CD4-positive, alpha-beta memory T cell (primary cell): ENCODE measurements around the gene PDE8A. TPM values are rescaled to one million over a fixed set of nuclear protein-coding genes. Genes with fewer than 3 reads are reported as not detected.
A peak's percentile ranks its signal among the peaks of the same experiment; 100 is the strongest.

Source experiments
- CTCF ChIA-PET: fragments of 350-600 bp; sonication (Branson Sonifier 250); formaldehyde crosslinking; loops from one replicate; lab custom pipeline; 2021; ENCODE audit warnings: inconsistent platforms; ENCODE audit not compliant: partially characterized antibody; lab: Charles Lee
- POLR2A ChIA-PET: fragments of 350-600 bp; sonication (Branson Sonifier 250); formaldehyde crosslinking; loops from one replicate; lab custom pipeline; 2021; ENCODE audit not compliant: partially characterized antibody; lab: Charles Lee
- DNase-seq, 5 donors: peaks; one replicate each; pipeline versions ENCODE4 v3.0.0 to v3.0.0-alpha.2; 2020 to 2022; ENCODE audit warnings: mixed read lengths in 1 of 5
- H3K27ac ChIP-seq: one replicate; pipeline ENCODE4 v1.7.0; 2013; ENCODE audit warnings: low read depth, low read length
- H3K27me3 ChIP-seq: 2 replicates; pipeline ENCODE4 v1.7.0; 2013; ENCODE audit warnings: mild to moderate bottlenecking, low read length, moderate library complexity; ENCODE audit not compliant: insufficient read depth
- H3K36me3 ChIP-seq: 2 replicates; pipeline ENCODE4 v1.7.0; 2013; ENCODE audit warnings: mild to moderate bottlenecking, low read length, moderate library complexity; ENCODE audit not compliant: insufficient read depth
- H3K4me1 ChIP-seq: 2 replicates; pipeline ENCODE4 v1.7.0; 2013; ENCODE audit warnings: mild to moderate bottlenecking, low read length, moderate library complexity; ENCODE audit not compliant: insufficient read depth
- H3K4me3 ChIP-seq, 2 donors: one replicate each; pipeline ENCODE4 v1.7.0; 2013; ENCODE audit warnings: low read length in 2 of 2, mild to moderate bottlenecking in 1 of 2
- H3K9me3 ChIP-seq, 2 donors: one replicate each; pipeline ENCODE4 v1.7.0; 2013; ENCODE audit warnings: low read length in 2 of 2, control low read depth in 1 of 2; ENCODE audit not compliant: control insufficient read depth in 1 of 2
- H3K27ac Mint-ChIP-seq, 7 donors: one replicate each; pipeline ENCODE4 v1.8.0; 2020 to 2021; ENCODE audit warnings: mixed read lengths in 7 of 7, mild to moderate bottlenecking in 6 of 7, inconsistent platforms in 3 of 7, moderate library complexity in 3 of 7
- H3K27me3 Mint-ChIP-seq, 2 donors: one replicate each; pipeline ENCODE4 v1.8.0; 2020 to 2021; ENCODE audit warnings: mixed read lengths in 2 of 2
- H3K36me3 Mint-ChIP-seq, 2 donors: one replicate each; pipeline ENCODE4 v1.8.0; 2020 to 2021; ENCODE audit warnings: mixed read lengths in 2 of 2, inconsistent platforms in 1 of 2, mild to moderate bottlenecking in 1 of 2
- H3K4me1 Mint-ChIP-seq, 4 donors: one replicate each; pipeline ENCODE4 v1.8.0; 2020 to 2021; ENCODE audit warnings: mixed read lengths in 4 of 4, mild to moderate bottlenecking in 1 of 4
- H3K4me3 Mint-ChIP-seq, 8 donors: one replicate each; pipeline ENCODE4 v1.8.0; 2020 to 2021; ENCODE audit warnings: mixed read lengths in 8 of 8, mild to moderate bottlenecking in 7 of 8, moderate library complexity in 6 of 8, inconsistent platforms in 3 of 8
- H3K9me3 Mint-ChIP-seq, 8 donors: one replicate each; pipeline ENCODE4 v1.8.0; 2020 to 2021; ENCODE audit warnings: mixed read lengths in 8 of 8, mild to moderate bottlenecking in 5 of 8, inconsistent platforms in 3 of 8, moderate library complexity in 1 of 8
- intact Hi-C: fragments of 100-400 bp; cut with micrococcal nuclease; formaldehyde crosslinking; loops from one replicate; pipeline ENCODE4 v1.15.1; 2023
- polyA plus RNA-seq, 2 donors: library from polyadenylated mRNA; unstranded; fragments of 300-500 nt; fragmentation: Illumina TruSeq; gene quantifications; one replicate each; pipeline ENCODE4 v1.2.3, GENCODE V29; 2021
- total RNA-seq, 2 experiments: library from RNA; stranded (reverse); gene quantifications; one replicate each; pipeline ENCODE4 v1.2.3, GENCODE V29; 2021

Gene PDE8A
- total and polyA plus RNA-seq, 4 experiments from 2014 or later, result 1.9 to 41.3 (median 22.4) TPM

DNA sequence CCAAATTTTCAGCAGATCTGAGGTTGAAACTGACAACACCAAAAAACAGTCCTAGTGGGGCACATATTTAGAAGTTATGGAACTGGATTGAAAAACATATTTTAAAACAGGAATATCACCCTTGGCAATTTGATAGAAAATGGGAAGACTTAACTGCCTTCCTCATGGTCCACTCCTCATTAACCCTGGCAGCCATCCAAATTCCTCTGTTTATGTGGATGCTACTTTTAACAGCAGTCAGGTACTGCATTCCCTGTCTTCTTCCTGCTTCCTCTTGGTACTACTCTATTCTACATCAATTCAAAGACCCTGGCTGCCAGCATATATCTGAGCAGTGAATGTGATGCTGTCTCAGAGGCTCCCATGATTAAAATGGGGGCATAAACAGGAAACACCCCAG is 54.3 kb downstream of the PDE8A start:
- Mint-ChIP-seq H3K9me3 (no peaks in the 10 kb centered on the region), H3K27me3 (no peaks in the 10 kb centered on the region), H3K27ac (peak overlapping the region in 2 of 7 donors; percentile 2 to 16), H3K36me3 (no peaks in the 10 kb centered on the region), H3K4me3 (no peak overlapping the region), H3K4me1 (peaks cover 34 to 48% (median 43%) of the 10 kb centered on the region in 4 donors)
- ChIA-PET CTCF (no interaction called here), POLR2A (no interaction called here)
- intact Hi-C loops, result no loop called here
- Histone ChIP-seq H3K9me3 (no peaks in the 10 kb centered on the region), H3K27me3 (no peaks in the 10 kb centered on the region), H3K4me3 (no peak overlapping the region), H3K27ac (no peak overlapping the region), H3K36me3 (no peaks in the 10 kb centered on the region), H3K4me1 (peaks cover 28% of the 10 kb centered on the region)
- no peak for DNase-seq

DNA sequence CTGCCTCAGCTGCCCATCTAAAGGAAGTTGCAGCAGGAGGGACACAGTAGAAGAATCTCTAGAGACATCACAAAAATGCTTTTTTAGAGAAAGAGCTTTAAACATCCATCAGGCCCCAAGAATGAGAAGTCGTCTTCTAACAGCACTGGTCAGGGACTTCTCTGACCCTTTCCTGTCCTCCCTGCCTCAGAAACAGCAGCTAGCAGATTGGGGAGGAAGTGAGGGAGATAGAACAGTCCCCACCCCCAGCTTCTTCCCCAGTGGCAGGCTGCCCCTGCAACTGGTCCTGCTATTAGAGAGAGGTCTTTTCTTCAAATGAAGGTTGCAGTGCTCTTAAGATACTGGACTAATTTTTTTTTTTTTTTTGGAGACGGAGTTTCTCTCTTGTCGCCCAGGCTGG is 55.1 kb downstream of the PDE8A start:
- H3K36me3 Mint-ChIP-seq, result no peaks in the 10 kb centered on the region
- no peak overlapping the region for H3K4me3 Mint-ChIP-seq

DNA sequence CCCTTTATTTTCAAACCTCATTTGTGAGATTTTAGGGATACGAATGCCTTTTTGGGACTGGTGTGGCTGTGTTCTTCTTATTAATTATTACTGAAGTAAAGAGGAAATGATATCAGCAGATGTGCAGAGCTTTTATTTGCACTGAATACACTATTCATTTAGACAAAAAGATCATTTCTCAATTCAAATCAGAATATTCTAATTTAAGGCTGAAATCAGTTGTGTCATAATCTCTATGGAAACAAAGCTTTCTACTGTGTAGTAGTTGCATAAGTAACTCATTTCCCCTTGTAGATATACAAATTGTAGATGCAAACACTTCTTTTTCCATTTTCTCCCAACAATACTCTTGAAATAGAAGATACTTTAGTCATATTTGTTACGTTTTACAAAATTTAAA is 56.0 kb downstream of the PDE8A start:
- H3K27ac Mint-ChIP-seq, result peak overlapping the region in 2 of 7 donors; percentile 2 to 29

More for the DNA sequence above, 55.1 kb downstream of the PDE8A start:
- no peak for DNase-seq
- Histone ChIP-seq H3K4me3 (no peak overlapping the region), H3K27me3 (no peaks in the 10 kb centered on the region), H3K4me1 (peaks cover 21% of the 10 kb centered on the region), H3K9me3 (no peaks in the 10 kb centered on the region), H3K27ac (no peak overlapping the region), H3K36me3 (no peaks in the 10 kb centered on the region)
- ChIA-PET CTCF (no interaction called here), POLR2A (no interaction called here)
- Mint-ChIP-seq H3K4me1 (peaks cover 27 to 40% (median 37%) of the 10 kb centered on the region in 4 donors), H3K27me3 (no peaks in the 10 kb centered on the region), H3K27ac (peak overlapping the region in 3 of 7 donors; percentile 12 to 43 (median 23)), H3K9me3 (no peaks in the 10 kb centered on the region)
- intact Hi-C loops, result no loop called here

DNA sequence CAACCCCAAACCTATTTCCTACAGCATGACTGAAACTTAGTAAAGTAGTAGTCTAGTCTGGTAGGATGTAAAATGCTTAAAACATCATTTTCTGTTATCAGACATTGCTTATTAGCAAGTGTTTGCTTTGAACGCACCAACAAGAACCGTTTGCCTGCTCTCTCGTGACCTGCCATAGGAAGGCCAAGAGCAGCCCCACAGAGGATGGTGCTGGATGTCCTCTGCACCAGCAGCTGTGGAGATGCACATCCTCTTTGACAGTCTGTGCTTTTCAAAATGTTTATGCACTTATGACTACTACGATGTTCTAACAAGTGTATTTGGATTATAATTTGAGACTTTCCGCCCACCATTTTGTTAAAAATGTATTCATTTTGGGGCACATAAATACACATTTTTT is 59.6 kb downstream of the PDE8A start:
- Mint-ChIP-seq H3K36me3 (no peaks in the 10 kb centered on the region), H3K27me3 (no peaks in the 10 kb centered on the region), H3K9me3 (no peaks in the 10 kb centered on the region), H3K4me1 (peaks cover 20 to 33% (median 25%) of the 10 kb centered on the region in 4 donors), H3K4me3 (no peak overlapping the region), H3K27ac (no peak overlapping the region)
- DNase-seq, result no peak
- ChIA-PET POLR2A (no interaction called here), CTCF (no interaction called here)
- Histone ChIP-seq H3K36me3 (no peaks in the 10 kb centered on the region), H3K9me3 (no peaks in the 10 kb centered on the region), H3K4me3 (no peak overlapping the region), H3K27ac (no peak overlapping the region), H3K4me1 (peaks cover 5% of the 10 kb centered on the region), H3K27me3 (no peaks in the 10 kb centered on the region)
- intact Hi-C loops, result no loop called here

More for the DNA sequence above, 56.0 kb downstream of the PDE8A start:
- Mint-ChIP-seq H3K36me3 (no peaks in the 10 kb centered on the region), H3K4me1 (peaks cover 23 to 34% (median 32%) of the 10 kb centered on the region in 4 donors), H3K9me3 (no peaks in the 10 kb centered on the region), H3K27me3 (no peaks in the 10 kb centered on the region), H3K4me3 (no peak overlapping the region)
- Histone ChIP-seq H3K4me1 (peaks cover 12% of the 10 kb centered on the region), H3K27ac (no peak overlapping the region), H3K36me3 (no peaks in the 10 kb centered on the region), H3K27me3 (no peaks in the 10 kb centered on the region), H3K4me3 (no peak overlapping the region), H3K9me3 (no peaks in the 10 kb centered on the region)
- CTCF ChIA-PET, result interaction anchor here (1.1 kb wide), 1 partner anchor 109 kb away, joined by 3 read pairs; no protein-coding TSS in a partner anchor
- no peak for DNase-seq
- intact Hi-C loops, result no loop called here
- POLR2A ChIA-PET, result no interaction called here

DNA sequence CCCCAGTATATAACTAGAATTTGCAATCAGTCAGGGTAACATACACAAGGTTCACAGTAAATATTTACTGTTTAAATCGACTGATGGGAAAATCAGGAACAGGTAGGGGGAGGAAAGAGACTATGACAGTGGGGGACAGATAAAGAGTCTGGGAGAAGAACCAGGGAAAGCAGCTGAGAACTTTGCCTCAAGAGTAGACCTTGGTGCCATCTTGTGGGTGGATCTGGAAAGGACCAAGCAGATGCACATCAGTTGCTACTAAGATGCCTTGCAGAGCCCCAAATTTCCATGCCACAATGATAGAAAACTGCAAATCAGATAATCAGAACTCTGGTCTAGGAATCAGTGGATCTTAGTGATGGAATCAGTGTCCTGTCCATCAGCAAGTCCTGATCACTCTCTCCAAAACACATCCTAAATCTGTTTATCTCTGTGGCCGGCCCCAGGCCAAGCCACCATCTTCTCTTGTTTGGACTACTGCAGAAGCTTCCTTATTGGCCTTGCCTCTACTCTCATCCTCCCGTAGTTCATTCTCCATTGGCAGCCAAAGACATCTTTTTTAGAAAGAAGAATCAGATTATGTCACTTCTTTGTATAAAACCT is 62.7 kb downstream of the PDE8A start:
- intact Hi-C loops, result loop anchor here (1.0 kb wide), 5 partner anchors 64 to 456 kb away; no protein-coding TSS in a partner anchor
- no peak overlapping the region for H3K27ac ChIP-seq
- no peak overlapping the region for H3K4me3 ChIP-seq
- peaks cover 12 to 37% (median 21%) of the 10 kb centered on the region in 4 donors for H3K4me1 Mint-ChIP-seq
- H3K9me3 Mint-ChIP-seq, result no peaks in the 10 kb centered on the region
- no peaks in the 10 kb centered on the region for H3K36me3 ChIP-seq
- CTCF ChIA-PET, result interaction anchor here (0.7 to 3.6 kb wide), 23 partner anchors 11 to 457 kb away, joined by 3 to 46 read pairs (median 4); no protein-coding TSS in a partner anchor
- H3K27ac Mint-ChIP-seq, result peak overlapping the region in 5 of 7 donors; percentile 11 to 64 (median 50)
- no peak overlapping the region for H3K4me3 Mint-ChIP-seq
- no peaks in the 10 kb centered on the region for H3K27me3 Mint-ChIP-seq
- POLR2A ChIA-PET, result interaction anchor here (1.6 to 2.3 kb wide), 2 partner anchors 56 to 64 kb away, joined by 4 to 15 read pairs; partner anchors contain the start of gene PDE8A
- no peaks in the 10 kb centered on the region for H3K36me3 Mint-ChIP-seq
- peak; percentile 31 to 46 (median 35) for DNase-seq
- peaks cover 12% of the 10 kb centered on the region for H3K4me1 ChIP-seq
- H3K27me3 ChIP-seq, result no peaks in the 10 kb centered on the region
- H3K9me3 ChIP-seq, result no peaks in the 10 kb centered on the region

DNA sequence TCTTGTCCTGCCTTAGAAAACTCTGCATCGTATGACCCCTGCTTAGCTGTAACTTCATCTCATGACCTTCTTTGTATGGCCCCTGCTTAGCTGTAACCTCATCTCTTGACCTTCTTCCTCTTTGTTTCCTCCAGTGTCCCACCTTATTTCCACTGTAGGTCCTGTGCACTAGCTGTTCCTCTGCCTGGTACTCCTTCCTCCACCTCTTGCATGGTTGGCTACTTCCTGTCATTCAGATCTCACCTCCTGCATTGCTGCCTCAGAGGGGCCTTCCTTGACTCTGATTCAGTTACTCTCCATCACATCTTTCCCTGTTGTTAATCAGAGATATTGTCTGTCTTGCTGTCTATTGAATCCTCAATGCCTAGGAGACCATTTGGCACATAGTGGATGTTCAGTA is 63.2 kb downstream of the PDE8A start:
- POLR2A ChIA-PET, result interaction anchor here (1.6 to 2.3 kb wide), 2 partner anchors 57 to 64 kb away, joined by 4 to 15 read pairs; partner anchors contain the start of gene PDE8A
- Mint-ChIP-seq H3K27ac (peak overlapping the region in 5 of 7 donors; percentile 1 to 86 (median 29)), H3K27me3 (no peaks in the 10 kb centered on the region), H3K9me3 (no peaks in the 10 kb centered on the region), H3K36me3 (peaks cover 0 to 2% of the 10 kb centered on the region in 2 donors), H3K4me3 (no peak overlapping the region), H3K4me1 (peaks cover 16 to 39% (median 22%) of the 10 kb centered on the region in 4 donors)
- Histone ChIP-seq H3K27me3 (no peaks in the 10 kb centered on the region), H3K4me3 (no peak overlapping the region), H3K9me3 (no peaks in the 10 kb centered on the region), H3K27ac (no peak overlapping the region), H3K4me1 (peaks cover 12% of the 10 kb centered on the region), H3K36me3 (no peaks in the 10 kb centered on the region)
- intact Hi-C loops, result loop anchor here (1.0 kb wide), 5 partner anchors 65 to 457 kb away; no protein-coding TSS in a partner anchor
- DNase-seq, result no peak
- CTCF ChIA-PET, result interaction anchor here (0.7 to 3.6 kb wide), 14 partner anchors 12 to 457 kb away, joined by 3 to 46 read pairs (median 8); no protein-coding TSS in a partner anchor

DNA sequence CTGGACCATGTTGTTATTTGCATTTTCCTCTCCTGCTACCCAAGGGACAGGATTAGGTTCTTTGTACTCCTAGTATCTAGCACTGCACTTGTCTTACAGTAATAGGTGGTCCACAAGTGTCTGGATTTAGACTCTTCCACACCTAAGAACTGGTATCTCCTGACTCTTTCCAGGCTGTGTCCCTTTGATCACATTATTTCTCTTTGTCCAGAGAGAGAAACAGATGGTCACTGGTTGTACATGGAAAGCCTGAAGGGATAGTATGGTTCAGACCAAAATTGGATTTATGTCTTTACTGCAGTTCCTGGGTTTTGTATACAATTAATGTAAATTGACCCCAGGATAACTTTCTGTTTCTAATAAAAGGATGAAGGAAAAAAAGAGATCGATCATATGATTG is 64.0 kb downstream of the PDE8A start:
- Mint-ChIP-seq H3K27ac (peak overlapping the region in 4 of 7 donors; percentile 25 to 43 (median 34)), H3K4me1 (peaks cover 21 to 47% (median 24%) of the 10 kb centered on the region in 4 donors), H3K36me3 (peaks cover 0 to 4% of the 10 kb centered on the region in 2 donors), H3K4me3 (no peak overlapping the region), H3K9me3 (no peaks in the 10 kb centered on the region), H3K27me3 (no peaks in the 10 kb centered on the region)
- Histone ChIP-seq H3K27me3 (no peaks in the 10 kb centered on the region), H3K36me3 (no peaks in the 10 kb centered on the region), H3K9me3 (no peaks in the 10 kb centered on the region), H3K4me1 (peaks cover 12% of the 10 kb centered on the region), H3K4me3 (no peak overlapping the region), H3K27ac (no peak overlapping the region)
- intact Hi-C loops, result no loop called here
- ChIA-PET POLR2A (interaction anchor here (2.3 kb wide), 1 partner anchor 65 kb away, joined by 15 read pairs; the partner anchor contains the start of gene PDE8A), CTCF (interaction anchor here (0.7 to 3.6 kb wide), 9 partner anchors 14 to 458 kb away, joined by 4 to 46 read pairs (median 9); no protein-coding TSS in a partner anchor)
- no peak for DNase-seq
